Upper lobe of right lung (tissue), 1 donor: ENCODE results near the gene SHC3. TPM values are rescaled to one million over a fixed set of nuclear protein-coding genes. Genes with fewer than 3 reads are reported as not detected.

Experiments
- ATAC-seq: fragments of 200-7000 bp; cut with Tn5 transposase; one replicate; pipeline ENCODE4 v1.9.1; 2020; ENCODE audit warnings: mild to moderate bottlenecking, moderate library complexity
- DNase-seq: peaks from one replicate; pipeline ENCODE4 v3.0.0-alpha.2; 2020
- H3K27ac ChIP-seq: fragments of 200-600 bp; one replicate; pipeline ENCODE4 v1.8.0; 2022
- H3K27me3 ChIP-seq: fragments of 200-600 bp; one replicate; pipeline ENCODE4 v1.8.0; 2022; ENCODE audit warnings: mild to moderate bottlenecking
- H3K36me3 ChIP-seq: fragments of 200-600 bp; one replicate; pipeline ENCODE4 v1.8.0; 2022
- H3K4me1 ChIP-seq: fragments of 200-600 bp; one replicate; pipeline ENCODE4 v1.8.0; 2022
- H3K4me3 ChIP-seq: fragments of 200-600 bp; one replicate; pipeline ENCODE4 v1.8.0; 2022; ENCODE audit warnings: mild to moderate bottlenecking
- H3K9me3 ChIP-seq: fragments of 200-600 bp; one replicate; pipeline ENCODE4 v1.8.0; 2022
- CTCF ChIP-seq: fragments of 200-600 bp; IDR thresholded peaks from one replicate; pipeline ENCODE4 v1.8.0; 2022; ENCODE audit warnings: antibody characterized with exemption
- intact Hi-C: fragments of 100-400 bp; cut with DNase I; formaldehyde crosslinking; loops from one replicate; pipeline ENCODE4 v1.11.0; 2022
- total RNA-seq: library from RNA; stranded (reverse); fragmentation: NEBNext Ultra II Directional; extraction: Animal tissue kit (Norgen Biotek cat#: 25700); gene quantifications from one replicate; pipeline ENCODE4 v1.2.1, GENCODE V29; 2021
- donor health status: DM: no; HTN: yes; CAD: no; lungs with severe emphysema.

The SHC3 gene
- total RNA-seq, 1 donor from 2014 or later = 12.9 TPM

- Histone ChIP-seq H3K9me3 (no peaks in the 10 kb centered on the region), H3K4me3 (no peak overlapping the region), H3K36me3 (no peaks in the 10 kb centered on the region), H3K27me3 (no peaks in the 10 kb centered on the region), H3K4me1 (peaks cover 10% of the 10 kb centered on the region), H3K27ac (no peak overlapping the region)
- intact Hi-C loops = no loop called here
- DNase-seq = no peak
- no peak for ATAC-seq
- TF ChIP-seq CTCF = no peak
These were observed 173.3 kb downstream of the SHC3 start for GRCh38 chr9:89005323-89005722.

- intact Hi-C loops = no loop called here
- no peak for TF ChIP-seq CTCF
These were observed 175.6 kb downstream of the SHC3 start for GRCh38 chr9:89002987-89003386.

GRCh38 chr9:89001917-89002540 lies 176.6 kb downstream of the SHC3 start:
- H3K27ac ChIP-seq = no peak overlapping the region
- ATAC-seq (no peak), DNase-seq (no peak)
- no peak overlapping the region for H3K4me3 ChIP-seq
- H3K4me1 ChIP-seq = peaks cover 18% of the 10 kb centered on the region
- H3K36me3 ChIP-seq = no peaks in the 10 kb centered on the region
- intact Hi-C loops = no loop called here
- TF ChIP-seq CTCF = no peak
- no peaks in the 10 kb centered on the region for H3K27me3 ChIP-seq
- no peaks in the 10 kb centered on the region for H3K9me3 ChIP-seq

More at GRCh38 chr9:89002987-89003386, 175.6 kb downstream of the SHC3 start:
- Histone ChIP-seq H3K4me1 (peaks cover 18% of the 10 kb centered on the region), H3K27ac (no peak overlapping the region), H3K4me3 (no peak overlapping the region), H3K27me3 (no peaks in the 10 kb centered on the region), H3K9me3 (no peaks in the 10 kb centered on the region), H3K36me3 (no peaks in the 10 kb centered on the region)
- DNase-seq (no peak), ATAC-seq (no peak)

- peak; percentile 72 for TF ChIP-seq CTCF
- no peaks in the 10 kb centered on the region for H3K27me3 ChIP-seq
- peak overlapping the region; percentile 20 for H3K4me3 ChIP-seq
- no peaks in the 10 kb centered on the region for H3K36me3 ChIP-seq
- DNase-seq = peak; percentile 90
- ATAC-seq = peak; percentile 88
- H3K9me3 ChIP-seq = no peaks in the 10 kb centered on the region
- peaks cover 18% of the 10 kb centered on the region for H3K4me1 ChIP-seq
- intact Hi-C loops = no loop called here
- H3K27ac ChIP-seq = no peak overlapping the region
These were observed 177.4 kb downstream of the SHC3 start for GRCh38 chr9:89000973-89001916.

- Histone ChIP-seq H3K4me1 (peaks cover 22% of the 10 kb centered on the region), H3K27ac (no peak overlapping the region), H3K9me3 (no peaks in the 10 kb centered on the region), H3K27me3 (no peaks in the 10 kb centered on the region), H3K4me3 (no peak overlapping the region), H3K36me3 (no peaks in the 10 kb centered on the region)
- no peak for ATAC-seq
- TF ChIP-seq CTCF = no peak
- no peak for DNase-seq
- intact Hi-C loops = no loop called here
These were observed 178.2 kb downstream of the SHC3 start for GRCh38 chr9:89000371-89000781.
